HL-60/S4 treated with phorbol 12-myristate 13-acetate at 8.2 ng/mL for 4 days and 3 days (cell line): ENCODE data around the gene BHLHE23.

Experiments
- in situ Hi-C: fragments of 300-500 bp; cut with MboI; formaldehyde crosslinking; loops from 2 replicates; pipeline ENCODE4 v1.15.0; 2022; ENCODE audit warnings: low sequenced_read_pairs

BHLHE23 gene

DNA sequence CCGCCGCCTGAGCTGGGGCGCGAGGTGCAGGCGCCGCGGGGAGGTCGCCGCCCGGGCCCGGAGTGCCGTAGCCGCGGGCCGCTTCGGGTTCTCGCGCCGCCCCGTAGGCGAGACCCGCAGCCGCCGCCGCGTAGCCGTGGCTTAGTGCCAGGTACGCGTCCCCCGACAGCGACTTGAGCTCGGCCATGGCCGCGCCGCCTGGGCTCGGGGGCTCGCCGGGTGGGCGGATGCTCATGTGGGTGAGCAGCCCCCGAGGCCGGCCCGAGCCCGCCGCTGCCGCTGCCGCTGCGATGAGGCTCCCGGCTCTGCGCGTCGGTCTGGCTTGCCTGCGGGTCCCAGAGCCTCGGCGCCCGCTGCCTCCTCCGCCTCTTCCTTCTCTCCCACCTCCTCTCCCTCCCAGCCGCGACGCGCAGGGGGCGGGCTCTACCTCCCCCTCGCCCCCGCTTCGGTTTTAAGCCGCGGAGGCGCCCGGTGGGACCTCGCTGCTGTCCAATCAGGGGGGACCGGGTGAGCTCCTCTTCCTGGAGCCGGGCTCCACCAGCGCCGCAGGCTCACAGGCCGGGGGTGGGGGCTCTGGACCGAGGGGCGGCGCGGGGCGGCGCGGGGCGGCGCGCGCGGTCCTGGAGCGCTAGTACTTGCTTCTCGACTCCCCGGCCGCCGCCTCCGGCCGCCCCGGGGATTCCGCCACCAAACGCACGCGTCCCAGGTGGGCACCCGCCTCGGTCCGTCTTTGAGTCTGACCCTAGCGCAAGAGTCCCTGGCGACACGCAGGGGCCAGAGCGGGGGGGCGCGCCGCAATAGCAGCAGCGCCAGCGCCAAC is at the start of gene BHLHE23:
BHLHE23 (minus strand) TSS at position 425 of the 820 bp plus-strand sequence; CDS start at position 235, 190 bp downstream.
- in situ Hi-C loops: no loop called here

DNA sequence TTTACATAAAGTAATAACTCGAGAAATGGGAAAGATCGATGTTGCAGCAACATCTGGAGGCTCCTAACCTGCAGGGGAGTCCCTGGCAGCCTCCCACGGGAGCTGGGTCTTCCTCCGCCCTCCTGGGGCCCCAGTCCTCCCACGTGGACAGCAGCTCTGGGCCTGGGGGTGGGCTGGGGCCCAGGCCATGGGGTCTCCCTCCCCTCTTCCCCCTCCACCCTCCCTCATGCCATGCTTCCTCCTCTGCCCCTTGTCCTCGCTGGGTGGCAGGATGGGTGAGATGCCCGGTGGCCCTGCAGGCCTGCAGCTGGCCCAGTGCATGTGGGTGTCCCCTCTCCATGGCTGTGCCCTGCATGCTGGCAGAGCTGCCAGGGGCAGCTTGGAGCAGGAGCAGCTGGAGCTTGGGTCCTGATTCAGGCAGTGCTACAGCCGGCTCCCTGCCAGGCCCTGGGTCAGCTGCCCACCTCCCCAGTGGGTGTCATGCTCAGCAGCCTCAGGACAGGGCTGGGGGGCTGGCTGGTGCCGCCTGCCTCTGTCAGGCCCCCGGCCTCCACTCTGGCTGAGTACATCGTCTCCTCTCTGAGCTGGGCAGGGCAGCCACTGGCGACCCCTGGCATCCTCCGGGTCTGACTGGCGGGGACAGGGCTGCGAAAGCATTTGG is 48.9 kb upstream of the BHLHE23 start:
- in situ Hi-C loops: no loop called here

DNA sequence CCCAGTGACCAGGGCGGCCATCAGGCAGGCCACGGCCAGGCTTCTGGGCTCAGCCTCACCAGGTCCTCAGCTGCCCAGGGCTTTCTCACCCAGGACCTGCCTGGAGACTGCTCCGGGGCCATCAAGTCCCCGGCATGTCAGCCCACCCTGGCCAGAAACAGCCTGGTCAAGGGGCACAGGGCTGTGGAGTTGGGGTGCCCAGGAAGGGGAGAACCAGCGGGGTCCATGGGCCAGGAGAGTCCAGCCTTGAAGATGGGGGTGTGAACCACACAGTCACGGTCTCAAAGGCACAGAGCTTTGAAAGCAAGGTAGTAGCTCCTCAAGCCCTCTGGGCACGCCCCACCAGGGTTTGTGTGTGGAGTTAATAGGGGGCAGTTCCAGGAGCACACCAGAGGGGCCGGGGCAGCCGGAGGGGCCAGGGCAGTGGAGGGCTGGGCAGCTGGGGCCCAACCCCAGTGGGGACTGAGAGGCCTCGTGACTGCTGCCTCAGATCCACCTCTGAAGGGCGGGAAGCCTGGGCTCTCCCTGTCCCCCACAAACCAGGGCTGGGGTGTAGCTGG is 48.0 kb upstream of the BHLHE23 start:
- in situ Hi-C loops: no loop called here

DNA sequence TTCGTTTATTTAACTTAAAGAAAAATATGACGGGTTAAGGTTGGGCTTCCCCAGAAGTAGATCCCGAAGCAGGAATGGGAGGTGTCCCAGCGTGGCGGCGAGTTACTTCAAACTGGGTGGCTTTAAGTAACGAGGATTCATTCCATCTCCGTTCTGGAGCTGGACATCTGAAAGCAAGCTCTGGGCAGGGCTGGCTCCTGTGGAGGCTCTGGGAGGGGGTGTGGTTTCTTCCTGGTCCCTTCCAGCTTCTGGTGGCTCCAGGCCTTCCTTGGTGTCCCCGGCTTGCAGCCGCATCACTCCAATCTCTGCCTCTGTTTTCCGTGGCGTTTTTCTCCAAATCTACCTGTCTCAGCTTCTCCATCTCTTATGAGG is 47.3 kb upstream of the BHLHE23 start:
- in situ Hi-C loops: no loop called here

DNA sequence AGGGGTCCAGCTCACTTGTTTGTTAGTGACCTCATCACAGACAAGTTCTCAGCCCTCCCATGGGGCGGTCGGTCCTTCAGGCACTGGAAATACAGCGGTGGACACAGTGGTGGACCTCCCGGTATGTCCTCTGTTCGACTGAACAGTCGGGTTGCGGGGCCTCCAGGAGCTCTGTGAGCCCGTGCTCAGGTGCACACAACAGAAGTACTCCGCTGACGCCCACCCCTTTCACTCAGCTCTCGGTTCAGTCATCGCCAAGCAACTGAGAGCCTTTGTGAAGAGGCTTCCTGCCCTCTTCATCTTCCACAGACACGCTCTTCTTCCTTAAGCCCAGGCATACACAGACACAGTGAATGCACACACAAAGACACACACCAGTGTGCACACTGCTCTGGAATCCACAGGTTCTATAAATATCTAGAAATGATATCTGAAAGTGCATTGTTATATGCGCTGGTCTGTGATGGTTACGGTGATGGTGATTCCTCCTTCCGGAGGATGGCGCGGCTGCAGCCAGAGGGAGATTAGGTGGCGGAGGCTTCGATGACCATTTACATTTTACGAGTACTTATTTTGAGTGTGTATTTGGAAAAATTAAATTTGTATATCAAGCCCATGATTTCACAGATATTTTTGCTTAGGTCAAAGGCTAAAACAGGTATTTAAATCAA is 46.8 kb upstream of the BHLHE23 start:
- in situ Hi-C loops: no loop called here

DNA sequence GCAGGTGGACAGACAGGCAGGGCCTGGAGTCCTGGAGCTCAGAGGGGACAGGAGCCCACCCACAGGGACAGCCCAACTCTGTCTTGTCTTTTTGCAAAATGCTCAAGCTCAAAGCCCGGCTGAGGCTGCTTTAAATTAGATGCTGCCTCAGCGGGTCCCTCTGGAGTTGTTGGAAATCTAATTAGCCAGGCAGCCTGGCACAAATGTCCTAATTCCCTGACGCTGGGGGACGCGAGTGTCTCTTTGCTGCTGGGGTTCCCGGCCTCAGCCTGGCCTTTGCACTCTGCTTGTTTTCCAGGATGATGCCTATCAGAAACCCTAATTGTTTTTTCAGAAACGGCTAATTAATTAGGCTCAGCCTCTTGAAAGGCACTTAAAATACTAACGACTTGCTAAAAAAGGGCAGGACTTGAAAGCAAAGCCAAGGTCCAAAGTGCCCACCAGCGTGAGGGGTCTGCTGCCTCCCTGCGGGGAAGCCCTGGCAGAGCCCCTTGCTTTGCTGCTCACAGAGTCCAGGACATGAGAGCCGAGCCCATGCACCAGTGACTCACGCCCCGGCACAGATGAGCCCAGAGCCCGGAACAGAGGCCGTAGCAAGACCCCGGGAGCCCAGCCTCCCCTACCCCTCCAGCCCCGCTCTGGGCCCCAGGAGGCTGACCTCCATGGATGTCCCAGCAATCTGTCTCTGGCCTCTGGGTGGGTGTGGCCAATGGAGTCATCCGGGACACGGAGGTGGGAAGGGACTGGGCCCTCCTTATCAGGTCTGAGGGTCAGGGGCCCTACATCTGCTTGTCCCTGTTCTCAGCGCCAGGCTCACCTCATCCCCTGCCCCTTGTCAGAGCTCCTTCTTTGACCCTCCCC is 46.0 kb upstream of the BHLHE23 start:
- in situ Hi-C loops: no loop called here

DNA sequence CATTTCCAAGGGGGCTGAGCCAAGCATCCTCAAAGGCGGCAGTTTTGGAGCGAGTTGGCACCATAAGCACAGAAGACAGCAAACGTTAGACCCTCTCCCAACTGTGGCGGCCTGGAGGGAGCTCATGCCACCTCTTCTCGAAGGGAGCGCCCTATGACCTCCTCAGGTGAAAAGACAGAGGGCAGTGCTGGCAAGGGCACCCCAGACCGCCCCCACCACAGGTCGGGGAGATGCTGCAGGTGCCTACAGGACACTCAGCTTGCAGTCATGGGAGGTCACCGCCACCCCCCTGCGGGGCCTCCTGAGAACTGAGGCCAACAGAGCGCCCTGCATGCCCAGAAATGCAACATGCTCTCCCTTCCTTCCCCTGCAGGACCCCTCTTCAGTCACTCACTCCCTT is 45.1 kb upstream of the BHLHE23 start:
- in situ Hi-C loops: no loop called here

DNA sequence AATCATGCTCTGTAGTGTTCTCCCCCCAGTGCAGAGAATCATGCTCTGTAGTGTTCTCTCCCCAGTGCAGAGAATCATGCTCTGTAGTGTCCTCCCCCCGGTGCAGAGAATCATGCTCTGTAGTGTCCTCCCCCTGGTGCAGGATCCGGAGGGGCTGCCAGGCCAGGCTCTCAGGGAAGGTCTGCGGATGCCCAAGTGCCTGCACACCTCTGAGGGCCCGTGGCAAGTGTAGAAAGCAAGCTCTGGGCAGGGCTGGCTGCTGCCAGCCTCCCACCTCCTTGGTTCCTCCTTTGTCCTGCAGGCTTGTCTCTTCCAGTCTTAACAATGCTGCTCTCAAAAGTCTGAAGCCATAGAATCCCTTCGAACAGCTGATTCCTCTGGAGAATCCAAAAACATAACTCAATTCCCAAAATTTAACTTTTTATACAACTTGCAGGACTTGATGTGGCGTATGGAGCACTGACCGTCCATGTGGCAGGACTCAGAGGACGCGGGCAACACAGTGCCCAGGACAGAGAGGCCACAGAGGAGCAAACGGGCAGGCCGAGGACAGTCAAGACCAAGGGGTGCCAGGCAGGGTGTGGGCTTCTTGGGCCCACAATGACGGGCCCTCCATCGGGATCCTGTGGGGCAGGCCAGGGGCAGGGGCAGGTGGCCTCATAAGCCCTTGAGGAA is 44.6 kb upstream of the BHLHE23 start:
- in situ Hi-C loops: no loop called here

DNA sequence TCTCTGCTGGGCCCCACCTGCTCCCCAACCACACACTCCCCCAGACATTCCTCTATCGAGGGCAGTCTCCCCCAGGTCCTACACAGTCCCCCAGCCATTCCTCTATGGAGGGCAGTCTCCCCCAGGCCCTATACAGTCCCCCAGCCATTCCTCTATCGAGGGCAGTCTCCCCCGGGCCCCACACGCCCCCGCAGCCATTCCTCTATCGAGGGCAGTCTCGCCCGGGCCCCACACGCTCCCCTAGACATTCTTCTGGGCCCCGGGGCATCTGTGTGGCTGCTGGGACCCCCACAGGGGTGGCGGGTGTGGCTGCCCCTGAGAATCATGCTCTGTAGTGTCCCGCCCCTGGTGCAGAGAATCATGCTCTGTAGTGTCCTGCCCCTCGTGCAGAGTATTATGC is 43.6 kb upstream of the BHLHE23 start:
- in situ Hi-C loops: no loop called here

DNA sequence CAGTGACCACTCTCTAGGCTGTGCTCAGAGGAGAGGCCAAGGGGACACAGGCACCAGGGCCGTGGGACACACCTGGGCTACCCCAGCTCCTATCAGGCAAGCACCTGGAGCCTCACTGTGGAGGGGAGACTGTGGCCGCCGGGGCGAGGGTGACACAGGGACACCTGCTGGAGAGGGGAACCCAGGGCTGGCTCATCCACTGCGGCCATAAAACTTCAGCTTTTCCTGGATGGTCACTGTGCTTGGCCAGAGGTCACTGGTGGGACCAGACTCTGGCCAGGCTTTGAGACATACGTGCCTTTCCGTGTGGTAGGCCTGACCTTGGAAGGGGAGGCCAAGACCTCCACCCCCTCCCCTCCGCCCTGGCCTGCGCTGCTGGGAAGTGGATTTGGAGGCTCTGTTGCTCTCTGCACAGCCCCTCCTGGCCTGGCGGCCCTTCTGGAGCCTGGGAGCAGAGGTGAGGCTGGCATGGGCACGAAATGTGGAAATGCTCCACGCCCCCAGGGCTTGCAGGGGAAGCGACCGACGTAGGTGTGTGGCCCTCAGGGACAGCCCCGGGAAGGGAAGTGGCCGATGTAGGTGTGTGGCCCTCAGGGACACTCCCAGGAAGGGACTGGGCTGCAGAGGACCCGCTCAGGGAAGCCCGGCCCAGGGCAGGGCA is 42.9 kb upstream of the BHLHE23 start:
- in situ Hi-C loops: no loop called here

DNA sequence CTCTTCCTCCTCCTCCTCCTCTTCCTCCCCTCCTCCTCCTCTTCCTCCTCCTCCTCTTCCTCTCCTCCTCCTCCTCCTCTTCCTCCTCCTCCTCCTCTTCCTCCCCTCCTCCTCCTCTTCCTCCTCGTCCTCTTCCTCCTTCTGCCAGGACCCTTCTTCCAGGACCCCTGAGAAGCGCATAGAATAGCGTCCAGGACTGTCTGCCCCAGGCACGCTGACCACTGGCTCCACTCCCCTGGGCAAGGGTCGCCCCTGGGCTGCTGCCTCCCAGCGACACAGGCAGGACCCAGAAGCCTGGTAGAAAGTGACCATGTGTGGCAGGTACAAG is 42.4 kb upstream of the BHLHE23 start:
- in situ Hi-C loops: no loop called here

DNA sequence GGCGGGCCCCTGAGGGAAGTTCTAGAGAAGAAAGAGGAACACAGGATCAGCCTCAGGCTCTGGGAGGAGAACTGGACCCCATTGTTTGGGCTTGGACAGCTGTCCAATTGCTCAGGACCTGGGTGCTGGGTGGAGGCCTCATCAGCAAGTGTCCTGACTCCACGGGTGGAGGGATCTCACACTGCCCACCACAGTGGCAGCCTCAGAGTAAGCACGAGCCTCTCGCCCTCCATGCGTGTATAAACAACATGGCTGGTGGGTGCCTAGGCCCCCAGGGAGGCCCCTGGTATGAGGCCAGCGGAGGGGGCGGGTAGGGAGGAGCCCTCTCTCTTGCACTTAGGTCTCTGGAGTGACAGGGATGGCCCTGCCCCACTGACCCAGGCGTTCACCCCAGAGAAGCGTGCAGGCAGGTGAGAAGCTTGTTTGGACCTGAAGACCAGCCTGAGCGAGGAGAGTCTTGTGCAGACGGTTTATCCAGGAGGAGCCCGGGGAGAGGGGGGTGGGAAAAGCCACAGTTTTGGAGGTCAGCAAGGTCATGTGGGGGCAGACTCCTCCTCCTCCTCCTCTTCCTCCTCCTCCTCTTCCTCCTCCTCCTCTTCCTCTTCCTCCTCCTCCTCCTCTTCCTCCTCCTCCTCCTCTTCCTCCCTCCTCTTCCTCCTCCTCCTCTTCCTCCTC is 41.9 kb upstream of the BHLHE23 start:
- in situ Hi-C loops: no loop called here

DNA sequence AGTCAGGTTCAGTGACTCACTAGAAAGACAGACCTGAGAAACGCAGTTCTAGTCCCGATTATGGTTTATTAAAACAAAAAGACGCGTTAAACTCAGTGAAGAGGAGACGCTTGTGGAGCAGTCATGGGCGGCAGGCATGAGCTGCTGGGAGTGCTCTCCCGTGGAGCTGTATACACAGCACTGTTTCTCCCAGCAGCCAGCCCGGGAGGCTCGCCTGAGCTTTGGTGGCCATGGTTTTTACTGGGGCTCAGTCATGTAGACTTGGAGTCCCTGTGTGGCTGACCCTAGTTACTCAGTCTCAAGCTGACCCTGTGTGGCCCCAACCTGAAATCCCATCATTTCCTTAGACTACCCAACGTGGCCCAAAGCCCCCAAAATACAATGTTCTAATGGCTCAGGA is 41.2 kb upstream of the BHLHE23 start:
- in situ Hi-C loops: no loop called here

DNA sequence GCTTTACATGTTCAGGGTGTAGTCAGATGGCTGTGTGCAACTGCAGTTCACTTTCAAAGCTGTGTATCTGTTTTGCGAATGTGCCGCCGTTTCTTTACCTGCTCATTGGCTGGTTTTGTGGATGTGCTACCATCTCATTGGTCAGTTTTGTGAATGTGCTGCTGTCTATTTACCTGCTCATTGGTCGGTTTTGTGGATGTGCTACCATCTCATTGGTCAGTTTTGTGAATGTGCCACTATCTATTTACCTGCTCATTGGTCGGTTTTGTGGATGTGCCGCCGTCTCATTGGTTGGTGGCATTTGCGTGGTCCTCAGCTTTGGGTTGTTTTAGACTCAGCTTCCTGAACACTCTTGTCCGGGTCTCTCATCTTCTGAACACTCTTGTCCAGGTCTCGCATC is 40.5 kb upstream of the BHLHE23 start:
- in situ Hi-C loops: no loop called here

DNA sequence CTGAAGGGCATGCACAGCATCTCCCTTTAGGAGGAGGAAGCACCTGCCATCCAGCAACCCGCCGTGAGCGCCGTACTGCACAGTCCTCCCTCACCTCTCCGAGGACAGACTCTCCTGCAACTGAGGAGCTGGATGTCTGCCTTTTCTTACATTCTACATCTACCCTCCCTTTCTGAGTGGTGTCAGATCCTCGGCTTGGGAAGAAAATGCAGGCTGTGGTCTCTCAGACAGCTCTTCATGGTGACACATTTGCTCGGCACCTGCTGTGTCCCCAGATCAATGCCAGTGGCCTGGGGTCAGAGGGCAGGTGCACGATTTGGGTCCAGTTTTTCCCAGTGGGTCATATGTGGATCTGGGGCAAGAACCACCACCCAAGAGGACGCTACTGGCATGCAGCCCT is 40.1 kb upstream of the BHLHE23 start:
- in situ Hi-C loops: no loop called here

DNA sequence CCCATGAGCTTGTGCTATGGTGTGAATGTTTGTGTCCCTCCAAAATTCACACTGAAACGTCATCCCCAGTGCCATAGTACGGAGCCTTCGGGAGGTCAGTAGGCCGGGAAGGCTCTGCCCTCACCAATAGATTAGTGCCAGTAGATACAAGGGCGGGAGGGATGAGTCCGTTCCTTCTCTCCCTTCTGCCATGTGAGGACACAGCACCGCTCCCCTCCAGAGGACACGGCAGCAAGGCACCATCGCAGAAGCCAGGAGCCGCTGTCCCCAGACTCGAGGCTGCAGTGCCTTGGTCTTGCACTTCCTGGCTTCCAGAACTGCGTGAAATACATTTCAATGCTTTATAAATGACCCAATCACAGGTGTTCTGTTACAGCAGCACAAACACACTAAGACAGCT is 39.2 kb upstream of the BHLHE23 start:
- in situ Hi-C loops: no loop called here

DNA sequence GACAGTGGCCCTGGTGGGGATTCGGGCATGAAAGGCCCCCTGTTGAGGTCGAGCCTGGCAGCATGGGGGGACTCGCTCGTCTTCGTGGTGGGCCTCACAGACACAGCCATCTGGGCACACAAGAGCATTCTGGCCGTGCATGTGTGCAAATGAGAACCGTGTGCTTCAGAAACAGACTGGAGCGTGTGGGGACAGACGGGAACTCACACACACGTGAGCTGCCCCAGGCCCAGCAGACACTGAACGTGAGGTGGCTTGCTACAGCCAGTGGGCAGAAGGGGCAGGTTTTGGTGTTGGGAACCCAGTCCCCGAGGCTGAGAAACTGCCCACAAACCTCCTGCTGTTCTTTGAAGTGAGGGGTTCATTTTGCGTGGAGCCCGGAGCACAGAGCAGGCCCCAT is 38.6 kb upstream of the BHLHE23 start:
- in situ Hi-C loops: no loop called here

DNA sequence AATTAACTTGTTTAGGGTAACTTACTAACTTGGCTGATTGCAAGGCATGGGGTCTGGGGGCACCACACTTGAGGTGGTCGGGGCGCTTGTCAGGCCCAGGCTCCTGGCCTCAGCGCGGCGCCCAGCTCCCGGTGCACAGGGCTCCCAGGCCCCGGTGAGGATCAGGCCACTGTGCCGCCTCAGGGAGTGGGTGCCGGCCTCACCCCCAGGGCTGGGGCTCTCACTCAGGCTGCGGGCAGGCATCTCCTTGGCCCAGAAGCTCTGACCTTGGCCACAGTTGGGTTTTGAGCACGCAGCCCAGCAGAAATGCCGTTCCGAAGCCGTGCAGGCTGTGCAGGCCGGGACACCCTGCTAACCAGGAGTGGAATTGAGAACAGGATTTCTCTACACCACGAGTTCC is 37.8 kb upstream of the BHLHE23 start:
- in situ Hi-C loops: no loop called here

DNA sequence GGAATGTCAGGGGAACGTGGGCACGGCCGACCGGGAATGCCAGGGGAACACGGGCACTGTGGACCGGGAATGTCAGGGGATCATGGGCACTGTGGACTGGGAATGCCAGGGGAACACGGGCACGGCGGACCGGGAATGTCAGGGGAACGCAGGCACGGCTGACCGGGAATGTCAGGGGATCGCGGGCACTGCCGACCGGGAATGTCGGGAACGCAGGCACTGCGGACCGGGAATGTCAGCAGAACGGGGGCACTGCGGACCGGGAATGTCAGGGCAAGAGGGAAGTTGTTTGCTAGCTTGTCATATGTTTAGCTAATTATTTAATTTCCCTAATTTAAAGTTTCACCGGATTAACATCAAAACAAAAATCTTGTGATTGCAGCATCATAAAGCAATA is 37.4 kb upstream of the BHLHE23 start:
- in situ Hi-C loops: no loop called here
